Measurements from ENCODE around the gene TPM1. TPM values are rescaled to one million over a fixed set of nuclear protein-coding genes. Genes with fewer than 3 reads are reported as not detected.
"Not testable (repeated sequence)": the region's sequence is repeated elsewhere in the genome, so short reads cannot be mapped to it uniquely, and the experiment has no call there.

Gene TPM1
- polyA plus RNA-seq (ENCODE audit: insufficient read length) = 6,078 TPM

DNA sequence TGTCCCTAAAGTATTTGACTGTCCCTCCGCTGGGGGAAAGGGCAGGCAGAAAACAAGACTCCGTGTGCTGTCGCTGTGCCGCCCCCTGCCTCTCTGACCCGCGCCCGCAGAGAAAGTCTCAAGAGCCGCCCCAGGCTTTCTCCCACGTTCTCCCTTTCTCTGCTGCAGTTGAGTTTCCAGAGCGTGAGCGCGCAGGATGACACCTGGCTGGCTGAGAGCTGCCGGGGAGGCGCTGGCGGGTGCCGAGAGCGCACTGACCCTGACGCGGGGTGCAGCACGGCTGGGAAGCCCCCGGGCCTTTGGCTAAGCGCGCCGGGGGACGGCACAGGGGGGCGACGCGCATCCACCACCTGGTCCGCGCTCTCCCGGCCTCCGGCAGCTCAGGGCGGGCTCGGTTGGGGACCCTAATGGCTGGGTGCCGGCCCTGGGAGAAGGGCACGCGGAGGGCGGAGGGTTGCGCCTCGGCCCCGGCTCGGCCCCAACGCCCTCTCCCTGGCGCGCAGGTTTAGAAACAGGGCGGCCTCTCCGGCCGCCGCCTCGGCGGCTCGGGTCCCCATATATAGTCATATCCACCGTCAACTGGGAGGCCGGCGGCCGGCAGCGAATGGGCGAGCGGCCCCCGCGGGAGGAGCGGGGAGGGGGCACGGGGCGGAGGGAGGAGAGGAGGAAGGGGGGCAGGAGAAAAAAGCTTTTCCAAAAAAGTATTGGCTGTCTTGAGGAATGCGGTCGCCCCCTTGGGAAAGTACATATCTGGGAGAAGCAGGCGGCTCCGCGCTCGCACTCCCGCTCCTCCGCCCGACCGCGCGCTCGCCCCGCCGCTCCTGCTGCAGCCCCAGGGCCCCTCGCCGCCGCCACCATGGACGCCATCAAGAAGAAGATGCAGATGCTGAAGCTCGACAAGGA is at the start of gene TPM1:
TPM1 (plus strand) TSS at position 774 of the 903 bp plus-strand sequence; CDS start at position 857, 83 bp downstream.
- no peak for DNase-seq (ENCODE audit: low read depth)

DNA sequence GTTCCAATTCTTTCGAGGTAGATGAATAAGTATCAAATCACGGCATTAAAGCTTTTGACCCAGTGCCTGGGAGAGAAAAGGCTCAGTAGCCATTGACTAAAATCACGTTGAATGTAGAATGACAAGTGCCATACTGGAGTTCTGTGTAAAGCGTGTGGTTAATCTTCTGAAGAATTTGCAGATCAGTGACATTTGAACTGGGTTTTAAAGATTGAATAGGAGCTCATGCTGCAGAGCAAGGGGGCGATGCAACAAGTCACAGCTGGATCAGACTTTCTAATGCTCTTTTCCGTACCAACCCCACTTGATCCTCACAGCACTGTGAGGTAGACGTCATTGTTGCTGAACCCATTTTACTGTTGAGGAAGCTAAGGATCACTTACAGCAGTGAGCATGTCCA is 49.5 kb upstream of the TPM1 start:
- no peak for DNase-seq (ENCODE audit: low read depth)

DNA sequence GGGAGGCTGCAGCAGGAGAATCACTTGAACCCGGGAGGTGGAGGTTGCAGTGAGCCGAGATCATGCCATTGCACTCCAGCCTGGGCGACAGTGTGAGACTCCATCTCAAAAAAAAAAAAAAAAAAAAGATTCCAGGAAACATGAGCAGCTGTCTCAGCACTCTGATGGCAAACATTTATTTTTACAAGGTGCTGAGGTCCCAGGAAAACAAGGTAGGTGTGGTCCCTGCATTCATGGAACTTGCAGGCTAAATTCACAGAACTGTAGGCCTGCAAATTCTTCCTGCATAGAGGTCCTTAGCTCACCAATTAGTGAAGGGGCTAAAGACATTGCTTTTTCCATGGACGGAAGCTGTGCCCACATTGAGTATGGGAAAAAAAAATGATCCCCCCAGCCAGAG is 48.9 kb upstream of the TPM1 start:
- DNase-seq (ENCODE audit: low read depth) = not testable (repeated sequence)

DNA sequence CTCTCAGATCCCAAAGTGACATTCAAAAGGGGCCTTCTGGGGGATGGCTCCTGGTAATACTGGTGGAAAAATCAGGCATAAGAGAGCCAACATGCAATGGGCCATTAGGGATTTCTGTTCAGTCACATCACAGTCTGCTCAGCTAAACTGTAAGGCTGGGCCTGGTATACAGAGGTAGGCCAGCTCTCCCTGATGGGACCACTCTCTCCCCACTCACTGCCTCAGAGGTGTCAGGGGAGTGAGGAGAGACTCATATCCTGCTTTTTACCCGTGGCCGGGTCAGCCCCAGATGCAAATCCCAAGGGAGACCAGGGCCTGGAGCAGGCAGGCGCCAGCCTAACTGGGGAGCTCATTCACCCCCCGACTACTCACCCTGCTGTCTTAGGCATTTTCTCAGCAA is 48.1 kb upstream of the TPM1 start:
- no peak for DNase-seq (ENCODE audit: low read depth)

DNA sequence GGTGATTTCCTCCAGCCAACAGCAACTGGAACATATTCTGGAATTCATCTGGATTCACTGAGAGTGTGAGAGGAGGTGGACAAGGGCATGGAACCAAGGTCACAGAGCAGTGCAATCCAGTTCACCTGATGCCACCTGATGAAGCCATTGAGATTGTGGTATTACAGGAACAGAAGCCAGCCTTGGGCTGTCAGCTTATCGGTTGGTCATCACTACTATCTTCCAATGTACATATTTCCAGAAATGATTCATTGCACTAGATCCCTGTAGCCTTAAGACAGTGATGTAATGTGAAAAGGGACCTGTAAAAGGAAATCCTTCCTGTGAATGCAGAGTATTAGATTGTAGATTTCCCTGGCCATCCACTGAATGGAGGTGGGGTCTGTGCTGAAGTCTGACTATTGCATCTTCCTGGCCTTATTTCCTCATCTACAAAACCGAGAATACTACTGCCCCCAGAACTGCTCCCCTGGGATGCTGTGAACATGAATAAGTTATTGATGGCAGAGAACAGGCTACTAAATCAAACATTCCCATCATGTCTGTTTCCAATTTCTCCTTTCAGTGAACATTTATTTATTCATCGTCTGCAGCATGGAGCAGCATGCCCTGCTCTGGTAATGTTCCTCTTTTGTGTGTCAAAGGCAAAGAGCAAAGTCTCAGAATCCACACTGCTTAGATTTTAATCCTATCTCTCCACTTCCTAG is 47.4 kb upstream of the TPM1 start:
- no peak for DNase-seq (ENCODE audit: low read depth)

DNA sequence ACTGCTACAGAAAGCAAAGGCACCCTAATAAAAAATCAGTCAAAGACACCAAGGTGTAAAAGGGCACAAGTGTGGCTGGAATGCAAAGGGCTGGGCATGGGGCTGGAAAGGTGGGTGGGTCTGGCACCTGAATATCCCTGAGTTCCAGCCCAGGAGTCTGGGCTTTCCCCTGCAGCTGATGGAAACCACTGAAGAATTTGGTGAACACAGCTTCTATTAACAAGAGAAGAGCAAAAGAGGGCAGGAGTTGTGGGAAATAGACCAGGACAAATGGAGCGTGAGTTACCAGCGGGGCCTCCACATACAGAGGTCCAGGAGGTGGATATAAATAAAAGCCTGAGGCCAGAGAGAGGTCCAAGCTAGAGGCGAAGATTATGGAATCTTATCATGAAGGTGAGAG is 45.1 kb upstream of the TPM1 start:
- DNase-seq (ENCODE audit: low read depth) = no peak

DNA sequence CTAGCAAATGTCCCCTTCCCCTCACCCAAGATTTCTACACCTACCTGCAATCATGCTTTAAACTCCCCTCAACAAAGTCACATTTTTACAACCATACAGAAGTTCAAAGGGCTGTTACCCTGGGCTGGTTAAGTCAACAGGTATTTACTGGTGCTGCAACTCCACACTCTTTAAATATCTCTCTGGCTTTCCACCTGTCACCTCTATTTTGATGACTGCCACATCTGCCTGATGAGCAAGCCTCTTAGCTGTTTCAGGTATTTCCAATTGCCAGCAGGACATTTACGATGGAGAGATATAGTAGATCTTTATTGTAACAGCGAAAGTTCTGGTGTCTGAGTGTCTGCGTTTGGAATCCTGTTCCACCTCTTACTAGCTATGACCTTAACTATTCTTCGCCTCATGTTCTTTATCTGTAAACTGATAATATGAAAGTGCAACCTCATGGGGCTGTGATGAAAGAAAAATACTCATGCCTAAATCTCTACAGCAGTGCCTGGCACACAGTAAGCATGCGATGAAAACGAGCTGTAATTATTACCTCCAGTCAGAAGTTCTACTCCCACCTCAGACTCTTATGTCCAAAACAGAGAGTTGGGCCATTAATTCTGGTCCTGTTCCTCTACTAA is 44.2 kb upstream of the TPM1 start:
- DNase-seq (ENCODE audit: low read depth) = no peak

DNA sequence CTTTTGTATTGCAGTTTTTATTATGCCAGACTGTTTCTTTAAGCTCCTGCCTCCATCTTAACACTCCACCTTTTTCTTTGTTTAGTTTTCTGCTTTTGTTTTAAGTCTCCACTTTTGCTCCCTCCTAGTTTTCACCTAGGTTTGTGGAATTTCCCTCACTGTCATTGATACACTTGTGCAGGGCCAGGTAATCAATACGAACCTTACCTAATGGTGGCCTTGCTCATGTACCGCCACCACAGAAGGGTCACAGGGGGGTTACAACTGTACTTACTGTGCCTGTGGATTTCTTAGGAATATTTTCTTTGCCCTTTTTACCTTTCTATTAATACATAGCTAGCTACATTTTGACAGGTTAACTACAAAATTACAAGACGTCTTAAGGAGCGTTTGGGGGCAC is 43.4 kb upstream of the TPM1 start:
- no peak for DNase-seq (ENCODE audit: low read depth)

DNA sequence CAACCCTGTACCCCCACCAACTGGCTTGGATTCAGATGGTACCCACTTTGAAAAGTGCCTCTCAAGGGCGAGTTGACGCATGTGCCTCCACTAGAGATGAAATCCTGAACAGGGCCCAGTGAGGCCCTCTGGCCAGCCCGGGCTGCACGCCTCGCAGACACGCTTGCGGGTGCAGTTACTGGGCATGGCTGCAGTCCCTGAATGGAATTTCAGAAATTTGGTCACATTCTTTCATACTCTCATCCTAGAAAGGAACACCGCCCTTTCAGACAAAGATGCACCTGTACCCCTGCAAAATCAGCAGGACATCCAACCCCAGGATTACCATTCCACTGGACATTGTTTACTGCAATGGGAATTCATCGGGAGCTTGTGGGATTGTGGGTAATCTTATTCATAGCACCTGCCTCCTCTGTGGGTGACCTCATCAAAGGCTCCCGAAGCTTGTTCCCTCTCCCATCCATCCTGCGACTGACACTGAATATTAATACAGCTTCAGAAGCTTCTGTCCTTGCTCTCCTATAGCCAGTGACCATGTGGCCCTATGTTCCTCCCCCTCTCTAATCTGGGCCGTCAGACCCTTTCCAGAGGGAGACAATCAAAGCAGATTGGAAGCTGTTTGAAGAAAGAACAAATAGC is 42.5 kb upstream of the TPM1 start:
- no peak for DNase-seq (ENCODE audit: low read depth)

DNA sequence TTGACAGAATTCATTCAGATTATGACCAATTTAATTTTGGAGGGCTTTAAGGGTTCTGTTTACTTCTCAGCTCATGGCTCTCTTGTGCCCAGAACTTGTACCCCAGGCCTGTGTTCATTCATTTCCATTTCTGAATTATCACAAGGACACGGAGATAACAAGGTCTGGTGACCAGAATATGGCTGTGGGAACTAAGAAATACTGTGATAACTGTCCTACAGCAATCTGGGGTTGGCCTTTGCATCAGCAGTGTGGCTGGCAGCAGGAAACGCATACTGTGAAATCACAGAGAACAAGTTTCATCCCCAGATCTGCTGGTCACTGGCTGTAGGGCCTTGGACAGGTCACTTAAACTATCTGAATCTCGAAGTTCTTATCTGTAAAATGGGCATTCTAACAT is 41.8 kb upstream of the TPM1 start:
- DNase-seq (ENCODE audit: low read depth) = no peak

DNA sequence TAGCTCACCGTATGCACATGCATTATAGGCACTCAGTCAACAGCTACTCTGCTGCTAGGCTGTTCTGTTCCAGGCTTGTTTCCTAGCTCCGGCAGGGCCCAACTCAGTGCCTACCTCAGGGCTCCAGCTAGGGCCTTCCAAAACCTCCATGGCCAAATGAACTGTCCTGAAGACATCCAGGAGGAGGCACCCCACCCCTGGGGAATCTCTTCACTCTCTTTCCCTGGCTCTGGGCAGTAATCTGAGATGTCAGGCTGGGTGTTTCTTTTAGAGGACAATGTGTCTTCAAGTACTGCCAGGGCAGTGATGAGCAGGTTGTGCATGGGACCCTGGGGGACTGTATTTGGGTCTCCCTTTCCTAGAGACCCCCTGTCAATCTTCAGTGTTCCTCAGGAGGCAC is 38.3 kb upstream of the TPM1 start:
- DNase-seq (ENCODE audit: low read depth) = no peak

DNA sequence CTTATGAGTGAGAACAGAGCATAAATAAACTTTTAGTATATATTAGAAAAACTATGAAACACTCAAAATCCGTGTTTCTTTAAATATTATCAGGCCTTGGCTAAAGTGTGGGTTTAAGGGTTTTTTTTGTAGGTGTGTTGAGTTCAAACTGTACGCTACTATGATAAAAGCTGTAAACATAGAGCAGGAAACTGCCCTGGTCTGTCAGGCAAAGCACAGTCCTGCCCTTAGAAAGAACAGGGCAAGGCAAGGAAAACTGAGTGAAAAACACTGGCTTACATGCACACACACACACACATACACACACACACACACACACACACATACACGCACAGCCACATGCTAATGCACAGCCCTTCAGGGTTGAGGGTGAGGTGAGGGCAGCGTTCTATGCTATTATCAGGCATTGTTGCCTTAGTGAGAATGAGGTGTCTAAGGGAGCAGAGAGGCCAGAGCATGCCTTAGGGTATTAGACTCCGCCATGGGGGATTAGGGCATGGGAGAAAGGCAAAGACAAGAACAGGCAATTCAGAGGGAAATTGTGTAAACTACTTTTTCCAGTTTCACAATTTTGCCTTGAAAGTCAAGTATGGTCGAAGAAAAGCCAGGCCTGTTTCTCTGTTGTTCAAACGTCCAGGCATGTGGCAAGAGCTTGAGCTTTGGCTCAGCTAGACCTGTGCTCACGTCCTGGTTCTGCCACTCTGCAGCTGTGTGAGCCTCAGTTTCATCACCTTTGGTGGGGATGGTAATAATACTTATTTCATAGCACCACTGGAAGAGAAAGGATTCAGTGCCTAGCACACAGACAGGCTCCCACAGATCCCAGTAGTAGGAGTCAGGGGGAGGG is 36.3 kb upstream of the TPM1 start:
- no peak for DNase-seq (ENCODE audit: low read depth)

DNA sequence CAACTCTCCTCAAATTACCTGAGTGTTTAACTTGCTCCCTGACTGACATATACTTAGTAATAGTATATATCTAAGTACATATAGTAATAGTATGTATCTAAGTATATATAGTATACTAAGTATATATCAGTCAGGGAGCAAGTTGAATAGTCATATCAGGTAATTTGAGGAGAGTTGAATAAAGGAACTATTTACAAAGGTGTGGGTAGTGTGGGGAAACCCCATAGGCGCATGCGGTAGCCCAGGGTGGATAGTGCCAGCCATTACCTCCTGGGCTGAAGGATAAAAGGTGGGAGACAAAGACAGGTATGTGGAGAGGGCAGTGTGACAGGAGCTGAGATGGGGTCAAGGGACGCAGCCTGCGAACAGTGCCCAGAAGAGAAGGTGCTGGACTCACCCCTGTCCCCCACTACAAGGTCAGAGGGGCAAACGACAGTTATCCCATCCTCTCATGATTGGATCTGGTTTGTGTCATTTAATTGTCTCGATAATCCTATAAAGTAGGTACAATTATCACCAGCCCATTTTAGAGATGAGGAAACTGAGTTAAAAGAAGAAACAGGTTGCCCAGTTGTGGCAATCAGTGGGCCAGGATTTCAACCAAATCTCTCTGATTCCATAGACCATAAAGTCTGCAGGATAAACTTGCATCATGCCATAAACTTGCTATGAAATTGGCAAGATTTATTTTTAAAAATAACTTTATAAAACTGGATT is 34.1 kb upstream of the TPM1 start:
- DNase-seq (ENCODE audit: low read depth) = no peak

DNA sequence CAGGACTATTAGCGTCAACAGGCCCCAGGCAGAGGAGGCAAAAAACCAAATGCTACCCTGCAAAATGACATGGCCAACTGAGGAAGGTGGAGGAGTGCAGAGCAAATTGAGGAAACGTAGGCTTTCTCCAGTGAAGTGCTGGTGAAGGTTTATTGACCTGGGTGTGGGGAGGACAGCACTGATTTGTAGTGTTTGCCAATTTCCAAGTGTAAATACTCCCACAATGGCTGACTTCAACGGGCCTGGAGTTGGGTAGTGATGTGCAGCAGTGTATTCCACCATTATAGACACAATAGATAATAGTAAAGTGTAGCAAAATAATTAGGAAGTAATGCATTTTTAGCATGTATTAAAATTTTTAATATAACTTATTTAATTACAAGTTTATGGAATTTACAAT is 32.2 kb upstream of the TPM1 start:
- no peak for DNase-seq (ENCODE audit: low read depth)

DNA sequence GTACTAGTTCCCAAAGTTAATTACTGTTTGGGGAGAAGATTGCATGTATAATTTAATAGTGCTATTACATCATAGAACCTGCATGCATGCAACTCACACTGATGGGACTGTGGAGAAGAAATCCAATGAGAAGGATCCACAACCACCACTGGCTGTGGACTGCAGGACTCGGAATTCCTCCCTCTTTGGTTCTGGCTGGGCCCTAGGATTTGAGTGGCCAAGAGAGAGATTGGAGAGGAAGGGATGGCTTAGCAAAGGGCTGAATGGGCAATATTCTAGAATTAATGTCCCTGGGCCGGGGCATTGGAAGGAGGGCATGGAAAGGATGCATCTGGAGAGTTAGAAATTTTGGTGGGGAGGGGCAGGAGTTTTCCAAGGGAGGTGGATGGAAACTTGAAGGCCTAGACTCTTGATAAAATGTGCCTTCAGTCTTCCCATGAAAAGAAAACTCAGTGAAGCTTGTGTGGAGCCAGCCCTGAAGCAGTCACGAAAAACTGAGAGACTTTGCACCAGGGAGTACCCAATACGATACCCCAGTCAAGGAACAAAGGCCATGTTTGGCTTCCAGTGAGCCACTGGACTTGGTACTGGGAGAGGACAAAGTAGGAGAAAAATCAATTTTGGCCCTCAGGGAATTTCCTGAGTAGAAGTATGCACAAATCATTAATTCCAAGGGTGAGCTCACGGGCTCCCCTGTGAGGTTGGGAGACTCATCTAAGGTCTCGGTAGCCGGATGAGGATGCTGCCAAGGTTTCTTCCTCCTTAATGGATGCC is 31.4 kb upstream of the TPM1 start:
- DNase-seq (ENCODE audit: low read depth) = no peak

DNA sequence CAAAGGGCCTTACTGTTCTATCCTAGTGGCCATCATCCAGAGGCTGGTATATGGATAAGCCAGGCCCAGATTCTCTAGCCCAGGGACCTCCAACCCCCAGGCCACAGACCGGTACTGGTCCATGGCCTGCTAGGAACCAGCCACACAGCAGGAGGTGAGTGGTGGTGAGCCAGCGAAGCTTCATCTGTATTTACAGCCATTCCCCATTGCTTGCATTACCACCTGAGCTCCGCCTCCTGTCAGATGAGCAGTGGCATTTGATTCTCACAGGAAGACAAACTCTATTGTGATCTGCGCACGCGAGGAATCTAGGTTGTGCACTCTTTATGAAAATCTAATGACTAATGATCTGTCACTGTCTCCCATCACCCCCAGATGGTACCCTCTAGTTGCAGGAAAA is 30.1 kb upstream of the TPM1 start:
- DNase-seq (ENCODE audit: low read depth) = no peak

DNA sequence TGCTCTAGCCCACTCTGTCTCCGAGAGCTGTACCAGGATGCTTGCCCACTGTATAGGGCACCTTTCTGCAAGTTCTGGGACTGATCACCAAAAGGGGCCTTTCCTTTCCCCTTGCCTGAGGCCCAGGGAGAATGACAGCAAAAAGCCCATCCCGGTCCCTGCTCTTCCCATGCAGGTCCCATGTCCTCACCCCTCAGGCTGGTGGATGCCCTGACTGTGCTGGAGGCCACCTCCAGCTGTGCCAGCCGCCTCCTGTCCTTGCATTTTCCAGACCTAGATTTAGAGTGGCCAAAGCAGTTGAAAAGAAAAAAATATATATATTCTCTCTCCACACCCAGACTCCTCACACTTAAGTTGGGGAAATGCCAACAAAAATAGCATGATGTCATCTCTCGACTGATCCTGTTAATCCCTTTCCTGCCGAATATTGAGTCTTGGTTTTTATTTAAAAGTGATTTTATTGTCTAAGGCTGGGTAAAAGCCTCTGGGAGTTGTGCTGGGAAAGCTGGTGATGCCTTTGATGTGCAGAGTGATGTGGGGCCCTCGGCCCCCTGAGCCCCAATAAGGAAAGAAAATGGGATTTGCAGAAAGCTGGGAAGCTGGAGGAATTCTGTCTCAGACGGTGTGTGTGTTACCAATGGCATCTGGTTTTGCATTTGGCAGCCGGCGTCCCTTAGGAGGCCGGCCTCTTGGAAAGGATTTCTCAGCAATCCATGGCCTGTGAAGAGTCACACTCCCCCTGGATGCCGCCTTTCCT is 29.3 kb upstream of the TPM1 start:
- DNase-seq (ENCODE audit: low read depth) = peak; percentile 44

DNA sequence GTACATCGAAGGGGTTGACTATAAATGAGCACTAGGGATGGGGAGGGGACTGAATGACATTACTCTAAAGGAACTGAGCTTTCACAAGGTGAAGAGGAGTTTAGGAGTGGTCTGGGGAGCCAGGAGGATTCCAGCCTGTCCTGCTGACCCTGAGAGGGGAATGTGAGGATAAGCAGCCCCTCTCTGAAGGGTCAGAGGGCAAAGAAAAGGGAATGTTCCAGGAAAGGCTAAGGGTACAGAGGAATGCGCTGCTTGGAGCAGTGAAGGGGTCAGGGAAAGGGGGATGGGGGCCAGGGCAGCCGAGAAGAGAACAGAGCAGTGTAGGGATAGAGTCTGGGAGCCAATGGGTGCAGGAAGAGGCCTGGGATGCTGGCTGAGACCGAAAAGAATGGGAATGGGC is 28.0 kb upstream of the TPM1 start:
- no peak for DNase-seq (ENCODE audit: low read depth)

DNA sequence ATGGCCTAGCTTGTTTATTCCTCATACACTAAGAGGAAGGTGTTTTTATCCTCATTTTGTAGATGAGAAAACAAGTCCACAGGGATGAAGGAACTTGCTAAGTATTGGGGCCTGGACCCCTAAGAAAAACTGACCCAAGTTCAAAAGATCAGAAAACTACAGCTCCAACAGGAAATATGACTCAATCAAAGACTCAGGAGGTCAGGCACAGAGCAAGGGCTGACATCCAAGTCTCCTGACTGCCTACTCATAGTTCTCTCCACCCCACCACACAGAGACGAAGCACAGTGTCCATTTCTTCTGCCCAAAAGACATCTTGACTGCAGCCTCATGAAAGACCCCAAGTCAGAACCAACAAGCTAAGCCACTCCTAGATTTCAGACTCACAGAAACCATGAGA is 26.9 kb upstream of the TPM1 start:
- no peak for DNase-seq (ENCODE audit: low read depth)
